Spleen (tissue), 11 donors: ENCODE data around the gene SESTD1. TPM values are rescaled to one million over a fixed set of nuclear protein-coding genes. Genes with fewer than 3 reads are reported as not detected.

ENCODE experiments used
- DNase-seq: peaks from one replicate; pipeline ENCODE4 v3.0.0-alpha.2; 2020
- H3K27ac ChIP-seq, 8 donors: fragments of 200-600 bp; sonication (generic) in 7 of 8; 1 replicate in 4 of 8; 2 replicates in 4 of 8; pipeline versions ENCODE4 v1.5.0 to v1.8.0; 2016 to 2021; ENCODE audit warnings: inconsistent platforms in 4 of 8, mild to moderate bottlenecking in 4 of 8, moderate library complexity in 1 of 8
- H3K27me3 ChIP-seq, 7 donors: fragments of 200-600 bp; sonication (generic) in 6 of 7; replicated peaks in 1 of 7; 1 replicate in 4 of 7; 2 replicates in 3 of 7; pipeline versions ENCODE4 v1.5.0 to v1.8.0; 2016 to 2021; ENCODE audit warnings: inconsistent platforms in 3 of 7, mild to moderate bottlenecking in 1 of 7
- H3K36me3 ChIP-seq, 6 donors: fragments of 200-600 bp; sonication (generic) in 5 of 6; 1 replicate in 4 of 6; 2 replicates in 2 of 6; pipeline versions ENCODE4 v1.5.0 to v1.8.0; 2016 to 2021; ENCODE audit warnings: inconsistent platforms in 2 of 6
- H3K4me1 ChIP-seq, 6 donors: fragments of 200-600 bp; sonication (generic) in 5 of 6; 1 replicate in 3 of 6; 2 replicates in 3 of 6; pipeline versions ENCODE4 v1.5.0 to v1.8.0; 2016 to 2021; ENCODE audit warnings: inconsistent platforms in 3 of 6
- H3K4me3 ChIP-seq, 8 donors: fragments of 200-600 bp; sonication (generic) in 7 of 8; 1 replicate in 4 of 8; 2 replicates in 4 of 8; pipeline versions ENCODE4 v1.5.0 to v1.8.0; 2016 to 2021; ENCODE audit warnings: inconsistent platforms in 4 of 8, mild to moderate bottlenecking in 4 of 8, moderate library complexity in 2 of 8
- H3K9me3 ChIP-seq, 8 donors: fragments of 200-600 bp; sonication (generic) in 7 of 8; 1 replicate in 4 of 8; 2 replicates in 4 of 8; pipeline versions ENCODE4 v1.5.0 to v1.8.0; 2016 to 2021; ENCODE audit warnings: inconsistent platforms in 4 of 8
- CTCF ChIP-seq, 11 experiments: fragments of 200-600 bp in 7 of 11; fragments of 450-650 bp in 4 of 11; sonication (generic) in 4 of 11; IDR thresholded peaks in 8 of 11; conservative IDR thresholded peaks in 3 of 11; 1 replicate in 7 of 11; 2 replicates in 4 of 11; pipeline versions ENCODE4 v1.4.0 to v1.8.0; 2016 to 2021; ENCODE audit warnings: antibody characterized with exemption in 11 of 11, inconsistent platforms in 4 of 11, mild to moderate bottlenecking in 1 of 11
- POLR2A ChIP-seq, 3 donors: fragments of 450-650 bp; IDR thresholded peaks; one replicate each; pipeline ENCODE4 v1.5.1; 2017; ENCODE audit warnings: antibody characterized with exemption in 3 of 3, mild to moderate bottlenecking in 1 of 3
- POLR2AphosphoS5 ChIP-seq, 3 donors: sonication (generic); formaldehyde crosslinking; IDR thresholded peaks; one replicate each; pipeline ENCODE4 v1.5.1; 2017; ENCODE audit warnings: antibody characterized with exemption in 3 of 3
- WGBS, 5 donors: extraction: QIAGEN DNeasy Blood & Tissue Kit in 3 of 5; methylation state at CpG; one replicate each; pipeline versions ENCODE4 v1.1.5 to v1.1.7; 2013 to 2018; 5-methylcytosine and 5-hydroxymethylcytosine counted together
- intact Hi-C: fragments of 100-400 bp; cut with DNase I; formaldehyde crosslinking; loops from one replicate; pipeline ENCODE4 v1.15.0; 2023; ENCODE audit warnings: low total_unique reads
- polyA plus RNA-seq, 3 donors: library from polyadenylated mRNA; stranded (reverse); fragments of 200-250 nt; gene quantifications; one replicate each; pipeline ENCODE4 v1.2.1, GENCODE V29; 2013
- total RNA-seq, 7 donors: library from RNA; depleted of rRNA in 3 of 7; stranded (reverse); fragments of >200 nt in 3 of 7; fragmentation: NEBNext Ultra II Directional in 4 of 7; extraction: Animal tissue kit (Norgen Biotek cat#: 25700) in 4 of 7; gene quantifications; one replicate each; pipeline versions ENCODE4 v1.1.0 to v1.2.1, GENCODE V29; 2016 to 2021
- donor health status: healthy with polysubstance abuse.
- donor health status: DM: no; HTN: no; CAD: no; lungs with moderate emphysema.
- donor health status: DM: no; HTN: no; CAD: no.
- donor health status: Bipolar disorder and iron deficiency.
- donor health status: healthy.
- donor health status: DM: no; HTN: no; CAD: no.
- donor health status: DM: yes; HTN: yes; CAD: no.

The SESTD1 gene
- total and polyA plus RNA-seq, 10 donors, result 5.5 to 51.7 (median 24.1) TPM

- 77 to 97% (median 91%) methylated on average over 1 of the region's 1 CpG for WGBS, 5 donors
- no peaks in the 10 kb centered on the region for H3K27me3 ChIP-seq
- DNase-seq, result no peak
- H3K4me1 ChIP-seq, result peaks cover 5 to 77% (median 27%) of the 10 kb centered on the region in 6 donors
- H3K4me3 ChIP-seq, result no peak overlapping the region
- H3K36me3 ChIP-seq, result no peaks in the 10 kb centered on the region
- TF ChIP-seq CTCF (IDR thresholded peaks at IDR 0.05 in 8 of 11, conservative IDR thresholded peaks at IDR 0.05 in 3 of 11) (no peak), POLR2AphosphoS5 (IDR thresholded peaks at IDR 0.05) (no peak), POLR2A (IDR thresholded peaks at IDR 0.05) (no peak)
- intact Hi-C loops, result no loop called here
- no peak overlapping the region for H3K27ac ChIP-seq
- no peaks in the 10 kb centered on the region for H3K9me3 ChIP-seq
Measured at GRCh38 chr2:179243046-179243445, 21.6 kb downstream of the SESTD1 start.

GRCh38 chr2:179240481-179241451 lies 23.9 kb downstream of the SESTD1 start:
- no peaks in the 10 kb centered on the region for H3K9me3 ChIP-seq
- no peak overlapping the region for H3K4me3 ChIP-seq
- no peaks in the 10 kb centered on the region for H3K27me3 ChIP-seq
- H3K36me3 ChIP-seq, result no peaks in the 10 kb centered on the region
- WGBS, 5 donors, result 78 to 92% (median 89%) methylated on average over 4 of the region's 4 CpGs
- intact Hi-C loops, result no loop called here
- TF ChIP-seq POLR2AphosphoS5 (IDR thresholded peaks at IDR 0.05), result no peak
- TF ChIP-seq POLR2A (IDR thresholded peaks at IDR 0.05), result no peak
- TF ChIP-seq CTCF (IDR thresholded peaks at IDR 0.05 in 8 of 11, conservative IDR thresholded peaks at IDR 0.05 in 3 of 11), result no peak
- H3K4me1 ChIP-seq, result peaks cover 0 to 70% (median 17%) of the 10 kb centered on the region in 6 donors
- DNase-seq, result no peak
- H3K27ac ChIP-seq, result peak overlapping the region in 1 of 8 donors; percentile 27

GRCh38 chr2:179239838-179240237 lies 24.8 kb downstream of the SESTD1 start:
- DNase-seq, result no peak
- no peaks in the 10 kb centered on the region for H3K36me3 ChIP-seq
- H3K4me3 ChIP-seq, result no peak overlapping the region
- no peak for TF ChIP-seq CTCF (IDR thresholded peaks at IDR 0.05 in 8 of 11, conservative IDR thresholded peaks at IDR 0.05 in 3 of 11)
- no peak for TF ChIP-seq POLR2AphosphoS5 (IDR thresholded peaks at IDR 0.05)
- TF ChIP-seq POLR2A (IDR thresholded peaks at IDR 0.05), result no peak
- intact Hi-C loops, result no loop called here
- peaks cover 0 to 75% (median 25%) of the 10 kb centered on the region in 6 donors for H3K4me1 ChIP-seq
- H3K27me3 ChIP-seq, result no peaks in the 10 kb centered on the region
- H3K9me3 ChIP-seq, result no peaks in the 10 kb centered on the region
- H3K27ac ChIP-seq, result peak overlapping the region in 1 of 8 donors; percentile 27
- 75 to 85% (median 80%) methylated on average over 2 of the region's 2 CpGs for WGBS, 5 donors

- Histone ChIP-seq H3K4me3 (no peak overlapping the region), H3K27ac (peak overlapping the region in 1 of 8 donors; percentile 27), H3K9me3 (no peaks in the 10 kb centered on the region), H3K4me1 (peaks cover 3 to 75% (median 32%) of the 10 kb centered on the region in 6 donors), H3K27me3 (no peaks in the 10 kb centered on the region), H3K36me3 (no peaks in the 10 kb centered on the region)
- intact Hi-C loops, result no loop called here
- DNase-seq, result no peak
- TF ChIP-seq CTCF (IDR thresholded peaks at IDR 0.05 in 8 of 11, conservative IDR thresholded peaks at IDR 0.05 in 3 of 11) (no peak), POLR2A (IDR thresholded peaks at IDR 0.05) (no peak), POLR2AphosphoS5 (IDR thresholded peaks at IDR 0.05) (no peak)
Measured at GRCh38 chr2:179239195-179239594, 25.4 kb downstream of the SESTD1 start.
